CD4-positive, alpha-beta T cell treated with Interleukin-4 for 1 hour (primary cell): ENCODE results near the gene SMOC2.
"Not testable (repeated sequence)": the region's sequence is repeated elsewhere in the genome, so short reads cannot be mapped to it uniquely, and the experiment has no call there.

ENCODE experiments used
- DNase-seq, 2 donors: peaks; one replicate each; pipeline ENCODE4 v3.0.0-alpha.2; 2020 to 2022

Gene SMOC2

GRCh38 chr6:168692193-168692914 lies 251.4 kb downstream of the SMOC2 start:
- DNase-seq, result no peak

- not testable (repeated sequence) for DNase-seq
Observed at GRCh38 chr6:168692915-168693257, 251.9 kb downstream of the SMOC2 start.

- not testable (repeated sequence) for DNase-seq
Observed at GRCh38 chr6:168694797-168695196, 253.8 kb downstream of the SMOC2 start.

DNA sequence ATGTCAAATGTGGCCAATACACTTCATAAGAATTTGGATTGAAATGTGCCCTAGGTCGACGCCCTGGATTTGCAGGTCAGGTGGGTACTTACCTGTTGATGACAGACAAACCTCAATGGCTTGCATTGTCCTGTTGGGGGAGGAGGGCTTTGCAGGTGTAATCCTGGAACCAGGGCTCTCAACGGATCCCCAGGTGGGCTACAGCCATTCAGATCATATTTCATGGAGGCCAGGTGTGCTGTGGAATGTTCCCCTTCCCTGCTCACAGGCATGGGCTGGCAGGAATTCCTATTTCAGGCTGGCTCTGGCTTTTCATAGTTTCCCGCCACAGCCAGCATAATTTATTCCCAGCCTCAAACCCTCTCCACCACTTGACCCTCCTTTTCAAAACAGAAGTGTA lies 254.7 kb downstream of the SMOC2 start:
- no peak for DNase-seq

DNA sequence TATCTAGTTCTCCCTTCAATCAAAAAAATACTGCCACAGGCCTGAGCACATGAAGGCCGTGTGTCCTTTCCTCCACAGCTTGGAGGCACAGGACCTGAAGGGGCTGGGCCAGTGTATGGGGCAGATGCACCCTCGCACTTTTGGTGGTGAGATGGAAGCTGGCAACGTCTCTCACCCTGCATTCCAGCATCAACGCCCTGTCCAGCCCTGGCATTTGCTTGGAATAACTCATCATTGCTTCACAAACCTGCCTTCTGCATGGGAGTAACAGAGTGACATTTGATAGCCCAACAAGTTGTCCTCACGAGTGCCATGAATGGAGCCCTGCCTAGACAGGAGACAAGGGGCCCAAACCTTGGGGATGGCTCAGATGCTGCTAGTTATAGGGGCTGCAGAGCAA lies 257.9 kb downstream of the SMOC2 start:
- no peak for DNase-seq

DNA sequence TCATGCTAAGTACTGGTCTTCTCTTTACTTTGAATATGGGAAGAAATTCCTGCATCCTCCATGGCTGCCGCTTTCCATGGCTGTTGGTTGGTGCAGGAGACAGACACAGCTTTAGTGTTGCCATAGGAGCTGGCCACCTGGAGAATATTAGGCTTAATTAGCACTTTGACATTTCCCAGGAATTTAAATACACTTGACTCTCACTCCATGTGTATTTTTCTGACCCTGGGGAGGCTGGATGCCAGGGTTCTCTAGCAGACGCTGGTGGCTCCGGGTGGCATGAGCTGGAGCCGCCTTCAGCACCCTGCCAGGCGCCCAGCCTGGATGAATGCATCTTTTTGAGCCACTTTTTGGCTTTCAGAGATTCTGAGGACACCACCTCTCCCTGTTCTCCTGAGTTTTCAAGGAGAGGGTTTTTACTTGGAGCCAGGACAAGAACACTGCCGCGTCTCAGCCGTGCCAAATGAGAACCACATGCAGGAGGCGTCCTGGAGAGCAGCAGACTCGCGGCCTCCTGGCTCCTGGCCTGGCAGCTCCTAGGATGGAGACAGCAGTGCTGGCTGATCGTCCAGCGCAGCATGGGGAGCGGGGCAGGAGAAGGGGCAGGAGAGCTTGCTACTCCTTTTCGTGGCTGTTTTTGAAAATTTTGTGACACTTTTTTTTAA lies 258.8 kb downstream of the SMOC2 start:
- no peak for DNase-seq

DNA sequence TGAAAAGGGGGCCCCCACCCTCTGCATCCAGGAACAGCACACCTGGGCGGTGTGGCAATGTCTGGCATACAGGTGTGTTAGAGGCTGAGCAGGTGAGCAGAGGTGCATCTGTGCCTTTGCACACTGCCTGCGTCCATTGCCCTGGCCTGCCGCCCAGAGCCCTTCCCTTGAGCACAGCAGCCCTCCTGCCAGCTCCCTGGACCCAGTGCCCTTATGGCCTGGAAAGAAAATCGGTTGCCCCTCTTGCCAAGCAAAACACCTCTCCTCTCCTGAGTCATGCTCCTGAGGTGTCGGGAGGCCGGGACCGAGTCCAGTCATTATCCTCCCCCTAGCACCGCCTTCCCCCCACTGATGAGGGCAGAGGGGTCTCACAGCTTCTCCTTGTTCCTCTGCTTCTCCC lies 259.9 kb downstream of the SMOC2 start:
- DNase-seq, result no peak

- DNase-seq, result no peak
Observed at GRCh38 chr6:168703990-168704389, 263.0 kb downstream of the SMOC2 start.

- DNase-seq, result no peak
Observed at GRCh38 chr6:168704678-168705077, 263.7 kb downstream of the SMOC2 start.

DNA sequence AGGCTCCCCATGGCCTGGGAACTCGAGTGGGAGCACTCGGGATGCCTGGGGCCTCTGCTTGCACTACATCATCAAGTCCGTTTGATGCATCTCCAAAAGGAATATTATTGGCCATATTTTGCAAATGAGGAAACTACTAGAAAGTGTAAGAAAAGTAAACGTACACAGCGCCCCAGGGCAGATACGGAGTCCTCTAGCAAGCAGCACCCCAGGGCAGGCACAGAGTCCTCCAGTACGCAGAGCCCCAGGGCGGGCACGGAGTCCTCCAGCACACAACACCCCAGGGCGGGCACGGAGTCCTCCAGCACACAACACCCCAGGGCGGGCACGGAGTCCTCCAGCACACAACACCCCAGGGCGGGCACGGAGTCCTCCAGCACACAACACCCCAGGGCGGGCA lies 264.3 kb downstream of the SMOC2 start:
- not testable (repeated sequence) for DNase-seq

GRCh38 chr6:168706471-168707177 lies 265.6 kb downstream of the SMOC2 start:
- no peak for DNase-seq

GRCh38 chr6:168708526-168708925 lies 267.5 kb downstream of the SMOC2 start:
- no peak for DNase-seq

DNA sequence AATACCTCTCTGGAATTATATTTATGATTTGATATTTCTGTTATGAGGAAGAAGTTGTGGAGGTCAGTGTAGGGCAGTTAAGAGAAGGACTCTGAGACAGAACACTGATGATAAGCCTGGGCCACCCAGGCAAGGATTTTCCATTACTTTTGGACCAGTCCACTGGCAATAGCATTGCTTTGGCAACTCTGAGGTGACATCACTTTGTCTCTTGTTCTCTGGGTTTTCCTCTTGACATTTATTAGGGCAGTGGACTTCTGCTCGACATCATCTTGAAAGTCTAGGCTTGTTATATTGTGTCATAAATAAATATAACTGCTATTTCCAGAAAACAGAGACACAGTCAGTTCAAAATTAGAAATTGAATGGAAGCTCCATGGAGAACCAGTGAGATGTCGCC lies 268.0 kb downstream of the SMOC2 start:
- DNase-seq, result no peak

- no peak for DNase-seq
Observed at GRCh38 chr6:168709390-168709789, 268.4 kb downstream of the SMOC2 start.

DNA sequence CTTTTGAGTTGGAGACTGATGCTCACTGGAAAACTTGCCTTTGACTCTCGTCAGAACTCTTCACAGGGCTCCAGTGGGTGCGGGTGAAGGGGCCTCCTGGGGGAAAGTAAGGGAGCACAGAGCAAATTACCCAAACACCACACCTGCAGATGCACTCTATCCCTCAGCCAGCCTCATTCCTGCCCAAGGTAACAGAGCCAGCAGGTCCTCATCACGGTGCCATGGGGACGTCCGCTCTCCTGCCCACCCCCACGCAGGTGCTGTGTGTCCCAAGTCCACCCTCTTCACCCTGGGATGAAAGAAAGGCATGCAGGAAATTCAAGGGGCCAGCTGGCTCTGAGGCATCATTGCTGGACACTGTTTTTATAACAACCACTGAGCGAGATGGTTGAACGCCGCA lies 269.0 kb downstream of the SMOC2 start:
- no peak for DNase-seq

DNA sequence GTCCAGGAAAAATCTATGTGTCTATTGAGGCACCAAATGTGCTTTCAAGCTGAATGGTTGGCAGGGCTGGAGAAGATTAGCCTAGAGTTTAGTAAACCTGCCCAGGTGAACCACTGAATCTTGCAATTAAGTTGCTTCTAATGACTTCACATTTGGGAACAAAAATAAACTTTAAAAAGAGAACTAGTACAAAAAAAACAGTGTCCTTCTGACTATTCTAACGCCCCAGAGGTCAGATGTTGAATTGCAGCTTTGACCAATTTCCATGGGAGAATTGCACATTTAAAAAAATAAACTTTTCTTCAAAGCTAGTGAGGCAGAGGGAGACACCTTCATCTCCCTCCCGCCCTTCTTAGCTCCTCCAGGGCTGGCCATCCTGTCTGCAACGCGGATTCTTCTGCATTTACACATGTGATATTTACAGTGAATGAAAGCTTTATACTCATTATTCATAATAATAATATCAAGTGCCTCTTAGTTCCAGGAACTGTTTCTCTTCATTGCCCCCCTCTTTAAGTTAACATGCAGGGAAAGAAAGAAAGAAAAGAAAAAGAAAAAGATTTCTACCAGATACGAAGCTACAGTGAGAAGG lies 270.2 kb downstream of the SMOC2 start:
- no peak for DNase-seq

DNA sequence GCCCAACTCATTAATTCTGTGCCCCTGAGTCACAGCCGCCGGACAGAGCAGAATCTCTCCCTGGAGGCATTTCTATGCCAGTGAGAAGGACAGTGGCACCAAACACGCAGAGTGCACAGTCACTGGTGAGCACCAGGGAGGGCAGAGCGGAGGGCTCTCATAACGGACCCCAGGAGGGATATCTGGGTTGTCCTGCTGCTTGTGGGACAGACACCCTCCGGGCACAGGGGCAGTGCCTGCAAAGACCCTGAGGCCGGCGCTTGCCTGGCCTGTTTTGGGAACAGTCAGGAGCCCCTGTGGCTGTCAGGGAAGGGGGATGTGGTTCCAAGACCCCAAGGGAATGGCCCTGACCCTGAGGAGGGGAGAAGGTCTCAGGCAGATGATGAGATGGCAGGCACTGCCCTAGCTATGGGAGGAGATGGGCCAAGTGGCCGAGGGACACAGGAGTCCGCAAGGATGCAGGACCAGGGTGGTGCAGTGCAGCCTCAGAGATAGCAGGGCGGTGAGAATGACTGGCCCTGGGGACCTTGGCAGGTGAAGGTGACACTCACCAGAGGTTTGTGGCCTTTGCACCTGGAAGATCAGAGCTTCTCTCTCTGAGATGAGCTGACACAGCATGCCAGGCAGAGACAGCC lies 270.8 kb downstream of the SMOC2 start:
- no peak for DNase-seq

DNA sequence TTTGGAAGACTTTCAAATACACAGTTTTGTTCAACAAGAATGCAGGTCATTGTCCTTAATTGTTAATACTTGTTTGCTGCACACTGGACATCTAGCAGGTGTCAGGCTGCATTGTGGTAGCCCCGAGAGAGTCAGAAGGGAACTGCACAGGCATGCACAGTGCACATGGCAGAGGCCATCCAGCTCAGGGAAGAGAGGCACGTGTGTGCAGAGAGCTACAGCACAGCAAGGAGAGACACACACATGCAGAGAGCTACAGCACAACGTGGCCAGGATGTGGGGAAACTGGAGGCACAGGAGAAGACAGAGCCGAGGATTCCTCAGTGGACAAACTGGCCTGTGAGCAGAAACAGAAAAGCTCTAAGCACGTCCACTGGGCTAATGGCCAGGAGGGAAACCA lies 272.0 kb downstream of the SMOC2 start:
- no peak for DNase-seq

- no peak for DNase-seq
Observed at GRCh38 chr6:168713839-168714238, 272.9 kb downstream of the SMOC2 start.

- DNase-seq, result no peak
Observed at GRCh38 chr6:168714547-168715260, 273.7 kb downstream of the SMOC2 start.

GRCh38 chr6:168715643-168716481 lies 274.9 kb downstream of the SMOC2 start:
- no peak for DNase-seq

DNA sequence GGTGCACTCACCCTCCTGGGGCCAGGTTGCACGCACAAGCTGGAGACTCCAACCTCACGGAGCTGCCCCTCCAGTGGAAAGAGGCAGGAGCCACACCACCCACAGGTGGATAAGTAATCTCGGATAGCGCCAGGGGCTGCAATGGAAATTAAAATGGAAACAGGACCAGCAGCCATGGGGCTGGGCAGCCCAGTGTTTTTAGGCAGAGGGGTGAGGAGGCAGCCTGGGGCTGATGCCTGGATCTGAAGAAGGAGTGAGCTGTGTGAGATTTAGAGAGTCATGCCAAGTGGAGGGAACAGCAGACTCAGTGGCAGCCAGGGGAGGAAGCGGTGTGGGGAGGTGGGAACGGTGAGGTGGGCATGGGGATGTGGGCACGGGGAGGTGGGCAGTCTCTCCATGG lies 275.6 kb downstream of the SMOC2 start:
- no peak for DNase-seq
